Measurements from ENCODE around the gene IL17RE. TPM values are rescaled to one million over a fixed set of nuclear protein-coding genes. Genes with fewer than 3 reads are reported as not detected.

The IL17RE gene
- total RNA-seq, 1 experiment from 2014 or later: 4.0 TPM

GRCh38 chr3:9914559-9915253 lies 12.1 kb downstream of the IL17RE start:
- DNase-seq (no peak), ATAC-seq (peak; percentile 10)
- H3K27me3 ChIP-seq (ENCODE audit: low read length): no peaks in the 10 kb centered on the region
- TF ChIP-seq EZH2 (IDR thresholded peaks at IDR 0.05; ENCODE audit: low read length, unreplicated experiment) (no peak), EZH2phosphoT487 (IDR thresholded peaks at IDR 0.05; ENCODE audit: borderline replicate concordance, low read length) (no peak), CTCF (conservative IDR thresholded peaks at IDR 0.05; ENCODE audit: low read depth, low read length) (no peak)
- peaks cover 67% of the 10 kb centered on the region for H3K4me1 ChIP-seq (ENCODE audit: insufficient read depth, low read length)
- no peaks in the 10 kb centered on the region for H3K9me3 ChIP-seq (ENCODE audit: low read length)
- peak overlapping the region; percentile 90 for H3K4me2 ChIP-seq (ENCODE audit: low read length)
- H2AFZ ChIP-seq (ENCODE audit: low read length): peak overlapping the region; percentile 45; the same call in 1 of the 2 replicates
- no peaks in the 10 kb centered on the region for H3K9me2 ChIP-seq (replicated peaks; ENCODE audit: low read length)
- H3F3A ChIP-seq (ENCODE audit: low read length, unreplicated experiment): no peaks in the 10 kb centered on the region
- ChIA-PET CTCF (interaction anchor here (0.6 to 1.0 kb wide), 3 partner anchors 21 to 70 kb away, joined by 3 to 12 read pairs (median 5); no protein-coding TSS in a partner anchor), POLR2A (ENCODE audit: unreplicated experiment) (no interaction called here)
- H3K79me2 ChIP-seq (ENCODE audit: low read length): peaks cover 26% of the 10 kb centered on the region
- H4K20me1 ChIP-seq (ENCODE audit: low read length): no peaks in the 10 kb centered on the region
- H3K4me3 ChIP-seq (ENCODE audit: low read length): peak overlapping the region; percentile 74
- BruUV-seq (replicated peaks): TSS peak; percentile 19
- peak overlapping the region; percentile 99 for H3K27ac ChIP-seq (ENCODE audit: low read length)
- intact Hi-C loops (cut with micrococcal nuclease): loop anchor here (5.0 kb wide), 2 partner anchors 32 to 52 kb away; partner anchors contain the start of gene CIDEC
- peak overlapping the region; percentile 94 for H3K9ac ChIP-seq (ENCODE audit: low read length)
- 0 out of 2 replicates have a peak, but pooled peaks cover 1% of the 10 kb centered on the region for H3K36me3 ChIP-seq (ENCODE audit: low read depth, low read length)

DNA sequence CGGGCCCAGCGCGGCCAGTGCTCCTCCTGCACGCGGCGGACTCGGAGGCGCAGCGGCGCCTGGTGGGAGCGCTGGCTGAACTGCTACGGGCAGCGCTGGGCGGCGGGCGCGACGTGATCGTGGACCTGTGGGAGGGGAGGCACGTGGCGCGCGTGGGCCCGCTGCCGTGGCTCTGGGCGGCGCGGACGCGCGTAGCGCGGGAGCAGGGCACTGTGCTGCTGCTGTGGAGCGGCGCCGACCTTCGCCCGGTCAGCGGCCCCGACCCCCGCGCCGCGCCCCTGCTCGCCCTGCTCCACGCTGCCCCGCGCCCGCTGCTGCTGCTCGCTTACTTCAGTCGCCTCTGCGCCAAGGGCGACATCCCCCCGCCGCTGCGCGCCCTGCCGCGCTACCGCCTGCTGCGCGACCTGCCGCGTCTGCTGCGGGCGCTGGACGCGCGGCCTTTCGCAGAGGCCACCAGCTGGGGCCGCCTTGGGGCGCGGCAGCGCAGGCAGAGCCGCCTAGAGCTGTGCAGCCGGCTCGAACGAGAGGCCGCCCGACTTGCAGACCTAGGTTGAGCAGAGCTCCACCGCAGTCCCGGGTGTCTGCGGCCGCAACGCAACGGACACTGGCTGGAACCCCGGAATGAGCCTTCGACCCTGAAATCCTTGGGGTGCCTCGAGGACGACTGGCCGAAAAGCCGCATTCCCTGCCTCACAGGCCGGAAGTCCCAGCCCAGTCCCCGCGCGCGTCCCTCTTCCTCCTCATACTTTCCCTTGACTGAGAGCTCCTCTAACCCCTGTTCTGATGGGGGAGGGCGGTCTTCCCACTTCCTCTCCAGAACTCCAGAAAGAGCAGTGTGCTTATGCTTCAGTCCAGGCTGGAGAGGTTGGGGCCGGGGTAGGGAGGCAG lies 12.8 kb downstream of the IL17RE start:
- Histone ChIP-seq H2AFZ (ENCODE audit: low read length) (peak overlapping the region; percentile 45), H3K27me3 (ENCODE audit: low read length) (no peaks in the 10 kb centered on the region), H3K9me3 (ENCODE audit: low read length) (no peaks in the 10 kb centered on the region), H4K20me1 (ENCODE audit: low read length) (no peaks in the 10 kb centered on the region), H3F3A (ENCODE audit: low read length, unreplicated experiment) (no peaks in the 10 kb centered on the region), H3K9me2 (replicated peaks; ENCODE audit: low read length) (no peaks in the 10 kb centered on the region), H3K36me3 (ENCODE audit: low read depth, low read length) (0 out of 2 replicates have a peak, but pooled peaks cover 2% of the 10 kb centered on the region), H3K4me3 (ENCODE audit: low read length) (peak overlapping the region; percentile 74), H3K79me2 (ENCODE audit: low read length) (peaks cover 26% of the 10 kb centered on the region), H3K9ac (ENCODE audit: low read length) (peak overlapping the region; percentile 94), H3K4me1 (ENCODE audit: insufficient read depth, low read length) (peaks cover 67% of the 10 kb centered on the region), H3K27ac (ENCODE audit: low read length) (peak overlapping the region; percentile 99), H3K4me2 (ENCODE audit: low read length) (peak overlapping the region; percentile 90)
- CTCF ChIA-PET: interaction anchor here (0.6 to 1.0 kb wide), 3 partner anchors 21 to 66 kb away, joined by 4 to 12 read pairs (median 5); no protein-coding TSS in a partner anchor
- POLR2A ChIA-PET (ENCODE audit: unreplicated experiment): interaction anchor here (0.6 to 1.4 kb wide), 2 partner anchors 18 to 236 kb away, joined by 7 to 25 read pairs; partner anchors contain the start of gene CRELD1
- peak; percentile 5; the same call in 1 of the 2 replicates for TF ChIP-seq CTCF (conservative IDR thresholded peaks at IDR 0.05; ENCODE audit: low read depth, low read length)
- TF ChIP-seq EZH2 (IDR thresholded peaks at IDR 0.05; ENCODE audit: low read length, unreplicated experiment): no peak
- TF ChIP-seq EZH2phosphoT487 (IDR thresholded peaks at IDR 0.05; ENCODE audit: borderline replicate concordance, low read length): no peak
- DNase-seq: peak; percentile 78
- intact Hi-C loops (cut with micrococcal nuclease): loop anchor here (1.0 to 5.0 kb wide), 8 partner anchors 17 to 66 kb away; partner anchors contain the start of genes CIDEC and CRELD1
- ATAC-seq: peak; percentile 21
- no TSS peak for BruUV-seq (replicated peaks)

Measured in PC-3 (cell line).